ENCODE data around the gene MSX2.

DNA sequence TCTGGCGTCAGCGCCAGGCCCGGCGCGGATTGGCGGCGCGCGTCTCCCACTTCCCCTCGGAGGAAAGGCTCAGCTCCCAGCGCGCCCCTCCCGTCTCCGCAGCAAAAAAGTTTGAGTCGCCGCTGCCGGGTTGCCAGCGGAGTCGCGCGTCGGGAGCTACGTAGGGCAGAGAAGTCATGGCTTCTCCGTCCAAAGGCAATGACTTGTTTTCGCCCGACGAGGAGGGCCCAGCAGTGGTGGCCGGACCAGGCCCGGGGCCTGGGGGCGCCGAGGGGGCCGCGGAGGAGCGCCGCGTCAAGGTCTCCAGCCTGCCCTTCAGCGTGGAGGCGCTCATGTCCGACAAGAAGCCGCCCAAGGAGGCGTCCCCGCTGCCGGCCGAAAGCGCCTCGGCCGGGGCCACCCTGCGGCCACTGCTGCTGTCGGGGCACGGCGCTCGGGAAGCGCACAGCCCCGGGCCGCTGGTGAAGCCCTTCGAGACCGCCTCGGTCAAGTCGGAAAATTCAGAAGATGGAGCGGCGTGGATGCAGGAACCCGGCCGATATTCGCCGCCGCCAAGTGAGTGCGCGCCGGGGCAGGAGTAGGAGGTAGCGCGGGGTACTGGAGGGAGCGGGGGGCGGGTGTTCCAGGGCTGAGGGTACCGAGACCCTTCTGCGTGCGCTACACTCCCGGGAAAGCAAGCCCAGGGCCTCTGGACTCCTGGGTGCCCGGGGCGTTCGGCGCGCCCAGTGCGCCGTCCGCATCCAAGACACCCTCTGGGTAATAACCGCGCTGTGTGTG is at the start of gene MSX2:
- TF ChIP-seq, protein P1, sequence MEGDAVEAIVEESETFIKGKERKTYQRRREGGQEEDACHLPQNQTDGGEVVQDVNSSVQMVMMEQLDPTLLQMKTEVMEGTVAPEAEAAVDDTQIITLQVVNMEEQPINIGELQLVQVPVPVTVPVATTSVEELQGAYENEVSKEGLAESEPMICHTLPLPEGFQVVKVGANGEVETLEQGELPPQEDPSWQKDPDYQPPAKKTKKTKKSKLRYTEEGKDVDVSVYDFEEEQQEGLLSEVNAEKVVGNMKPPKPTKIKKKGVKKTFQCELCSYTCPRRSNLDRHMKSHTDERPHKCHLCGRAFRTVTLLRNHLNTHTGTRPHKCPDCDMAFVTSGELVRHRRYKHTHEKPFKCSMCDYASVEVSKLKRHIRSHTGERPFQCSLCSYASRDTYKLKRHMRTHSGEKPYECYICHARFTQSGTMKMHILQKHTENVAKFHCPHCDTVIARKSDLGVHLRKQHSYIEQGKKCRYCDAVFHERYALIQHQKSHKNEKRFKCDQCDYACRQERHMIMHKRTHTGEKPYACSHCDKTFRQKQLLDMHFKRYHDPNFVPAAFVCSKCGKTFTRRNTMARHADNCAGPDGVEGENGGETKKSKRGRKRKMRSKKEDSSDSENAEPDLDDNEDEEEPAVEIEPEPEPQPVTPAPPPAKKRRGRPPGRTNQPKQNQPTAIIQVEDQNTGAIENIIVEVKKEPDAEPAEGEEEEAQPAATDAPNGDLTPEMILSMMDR (IDR thresholded peaks at IDR 0.05; ENCODE audit: low read depth, low read length): no peak
- no peak for TF ChIP-seq POLR2A (IDR thresholded peaks at IDR 0.05; ENCODE audit: extremely low read depth, insufficient read length)
- TF ChIP-seq MYC (IDR thresholded peaks at IDR 0.05; ENCODE audit: low read depth, low read length): no peak

All from NB4 (cell line).